HCT116 (cell line): Measurements from ENCODE around the gene ENTPD6.

Experiments used
- POLR2A ChIP-seq: IDR thresholded peaks from 2 replicates; pipeline ENCODE4 v1.7.0; 2011; ENCODE audit warnings: borderline replicate concordance; ENCODE audit not compliant: insufficient read depth, insufficient read length; ENCODE audit errors: extremely low read depth
- POLR2AphosphoS5 ChIP-seq: IDR thresholded peaks from 2 replicates; pipeline ENCODE4 v1.6.1; 2011; ENCODE audit warnings: mild to moderate bottlenecking, low read depth, low read length, moderate library complexity
- TF ChIP-seq, protein P1 (sequence below), 3 experiments: fragments of 200-600 bp in 1 of 3; sonication (generic) in 1 of 3; IDR thresholded peaks in 2 of 3; conservative IDR thresholded peaks in 1 of 3; 2 replicates each; pipeline ENCODE4 v1.5.1; 2012 to 2017; ENCODE audit warnings: low read depth in 2 of 3, low read length in 2 of 3, antibody characterized with exemption in 1 of 3, borderline replicate concordance in 1 of 3, control low read depth in 1 of 3, mild to moderate bottlenecking in 1 of 3, mixed read lengths in 1 of 3, mixed run types in 1 of 3, moderate library complexity in 1 of 3; ENCODE audit not compliant: insufficient read depth in 1 of 3

GRCh38 chr20:25270829-25271251 is 75.3 kb downstream of the ENTPD6 start:
- TF ChIP-seq, protein P1, sequence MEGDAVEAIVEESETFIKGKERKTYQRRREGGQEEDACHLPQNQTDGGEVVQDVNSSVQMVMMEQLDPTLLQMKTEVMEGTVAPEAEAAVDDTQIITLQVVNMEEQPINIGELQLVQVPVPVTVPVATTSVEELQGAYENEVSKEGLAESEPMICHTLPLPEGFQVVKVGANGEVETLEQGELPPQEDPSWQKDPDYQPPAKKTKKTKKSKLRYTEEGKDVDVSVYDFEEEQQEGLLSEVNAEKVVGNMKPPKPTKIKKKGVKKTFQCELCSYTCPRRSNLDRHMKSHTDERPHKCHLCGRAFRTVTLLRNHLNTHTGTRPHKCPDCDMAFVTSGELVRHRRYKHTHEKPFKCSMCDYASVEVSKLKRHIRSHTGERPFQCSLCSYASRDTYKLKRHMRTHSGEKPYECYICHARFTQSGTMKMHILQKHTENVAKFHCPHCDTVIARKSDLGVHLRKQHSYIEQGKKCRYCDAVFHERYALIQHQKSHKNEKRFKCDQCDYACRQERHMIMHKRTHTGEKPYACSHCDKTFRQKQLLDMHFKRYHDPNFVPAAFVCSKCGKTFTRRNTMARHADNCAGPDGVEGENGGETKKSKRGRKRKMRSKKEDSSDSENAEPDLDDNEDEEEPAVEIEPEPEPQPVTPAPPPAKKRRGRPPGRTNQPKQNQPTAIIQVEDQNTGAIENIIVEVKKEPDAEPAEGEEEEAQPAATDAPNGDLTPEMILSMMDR (IDR thresholded peaks at IDR 0.05 in 2 of 3, conservative IDR thresholded peaks at IDR 0.05 in 1 of 3; ENCODE audit: borderline replicate concordance in 1 of 3, insufficient read depth in 1 of 3, low read depth in 2 of 3, low read length in 2 of 3): no peak
- TF ChIP-seq POLR2A (no peak), POLR2AphosphoS5 (no peak)
